GM18870 (cell line): Measurements from ENCODE around the gene MXRA8.
"Not testable (repeated sequence)": the region's sequence is repeated elsewhere in the genome, so short reads cannot be mapped to it uniquely, and the experiment has no call there.

Source experiments
- ATAC-seq: cut with Tn5 transposase; IDR thresholded peaks from one replicate; pipeline ENCODE4 v1.9.1; 2021; ENCODE audit warnings: moderate library complexity; ENCODE audit not compliant: unreplicated experiment

MXRA8 gene

DNA sequence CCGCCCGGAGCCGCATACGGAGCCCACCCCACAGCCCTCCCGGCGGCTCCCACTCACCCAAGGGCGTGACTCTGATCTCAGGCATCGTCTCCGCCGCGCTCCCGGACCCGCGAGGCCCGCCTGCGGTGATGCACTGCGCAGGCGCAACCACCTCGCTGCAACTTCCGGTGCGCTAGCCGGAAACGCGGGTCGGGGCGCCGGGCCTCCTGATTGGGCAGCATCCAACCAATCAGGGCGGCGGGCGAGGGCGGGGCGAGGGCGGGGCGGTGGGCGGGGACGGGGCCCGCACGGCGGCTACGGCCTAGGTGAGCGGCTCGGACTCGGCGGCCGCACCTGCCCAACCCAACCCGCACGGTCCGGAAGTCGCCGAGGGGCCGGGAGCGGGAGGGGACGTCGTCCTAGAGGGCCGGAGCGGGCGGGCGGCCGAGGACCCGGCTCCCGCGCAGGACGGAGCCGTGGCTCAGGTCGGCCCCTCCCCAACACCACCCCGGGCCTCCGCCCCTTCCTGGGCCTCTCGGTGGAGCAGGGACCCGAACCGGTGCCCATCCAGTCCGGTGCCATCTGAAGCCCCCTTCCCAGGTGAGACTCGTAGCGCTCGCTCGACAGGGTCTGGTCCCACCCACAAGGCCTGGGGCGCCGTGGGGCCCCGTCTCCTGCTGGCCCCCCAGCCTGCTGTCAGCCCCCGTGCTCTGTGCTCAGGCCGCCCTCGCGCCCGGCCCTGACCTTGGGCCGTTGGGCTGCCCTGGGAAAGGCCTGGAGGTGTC, 33.6 kb downstream of the MXRA8 start, which contains the start of the genes CPTP and INTS11:
CPTP (plus strand) TSS at position 279 of the 764 bp plus-strand sequence. CDS start 2,109 bp downstream, outside the sequence.
INTS11 (minus strand) TSS at position 137 of the 764 bp plus-strand sequence; CDS start at position 85, 52 bp downstream.
- ATAC-seq, result peak; percentile 57

DNA sequence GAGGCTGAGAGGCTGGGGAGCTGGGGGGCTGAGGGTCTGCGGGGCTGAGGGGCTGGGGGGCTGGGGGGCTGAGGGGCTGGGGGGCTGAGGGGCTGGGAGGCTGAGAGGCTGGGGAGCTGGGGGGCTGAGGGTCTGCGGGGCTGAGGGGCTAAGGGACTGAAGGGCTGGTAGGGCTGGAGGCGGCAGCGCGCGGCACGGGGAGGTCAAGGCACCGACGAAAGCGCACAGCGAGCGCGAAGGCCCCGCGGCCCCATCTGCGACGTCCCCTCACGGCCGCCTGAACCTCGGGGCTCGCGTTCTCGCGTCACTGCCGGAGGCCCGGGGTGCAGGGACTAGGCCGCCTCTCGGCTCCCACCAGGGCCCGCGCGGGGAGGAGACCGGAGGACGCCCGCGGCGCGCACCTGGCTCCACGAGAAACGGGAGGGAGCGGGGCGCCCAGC, 34.3 kb downstream of the MXRA8 start:
- ATAC-seq, result peak; percentile 21

DNA sequence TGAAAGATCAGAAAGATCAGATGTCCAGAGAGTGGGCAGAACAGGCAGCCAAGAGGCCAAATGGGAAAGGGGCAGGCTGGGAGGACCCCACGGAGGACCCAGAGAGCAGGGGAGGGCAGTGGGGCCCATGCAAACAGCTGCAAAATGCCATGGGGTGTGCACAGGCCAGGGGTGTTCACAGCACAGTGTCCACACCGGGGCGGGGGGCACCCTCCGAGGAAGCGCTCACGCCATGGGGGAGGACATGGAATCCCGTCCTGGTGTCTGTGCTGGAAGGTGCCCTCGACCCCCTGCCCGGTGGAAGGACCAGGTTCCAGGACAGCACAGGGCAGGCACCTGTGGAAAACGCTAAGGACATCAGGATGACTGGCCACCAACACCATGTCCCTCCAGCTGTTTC, 35.4 kb downstream of the MXRA8 start:
- ATAC-seq, result no peak

DNA sequence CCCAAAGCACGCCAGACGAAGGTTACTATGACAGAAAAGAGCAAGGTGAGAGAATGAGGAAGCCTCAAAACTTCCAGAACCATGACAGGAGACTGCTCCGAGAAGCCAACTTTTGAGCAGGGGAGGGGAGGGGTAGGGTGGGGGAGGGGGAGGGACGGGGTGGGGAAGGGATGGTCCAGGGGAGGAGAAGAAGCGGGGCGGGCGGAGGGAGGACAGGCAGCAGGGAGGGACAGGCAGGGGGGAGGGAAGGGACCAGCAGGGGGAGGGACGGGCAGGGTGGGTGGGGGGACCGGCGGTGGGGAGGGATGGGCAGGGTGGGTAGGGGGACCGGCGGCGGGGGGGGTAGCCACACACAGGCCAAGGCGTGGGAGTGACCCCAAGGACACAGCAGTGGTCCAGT, 35.9 kb downstream of the MXRA8 start:
- ATAC-seq, result no peak

DNA sequence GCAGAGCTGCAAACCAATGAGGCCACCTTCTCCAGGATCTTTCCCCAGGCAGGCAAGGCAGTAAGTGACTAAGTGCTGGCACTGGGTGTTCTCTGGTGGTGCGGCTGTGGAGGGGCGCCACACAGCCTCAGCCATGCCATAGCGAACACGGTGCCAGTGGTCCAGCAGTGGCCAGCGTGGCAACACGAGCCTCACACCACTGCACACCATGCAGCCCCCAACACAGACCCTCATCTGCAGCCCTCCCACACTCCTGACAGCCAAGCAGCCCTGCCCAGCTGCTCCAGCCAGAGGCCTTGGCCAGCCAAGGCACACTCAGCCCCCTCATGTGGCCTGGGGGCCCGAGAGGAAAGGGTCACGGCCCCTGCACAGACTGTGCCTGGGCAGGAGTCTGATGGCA, 36.9 kb downstream of the MXRA8 start:
- ATAC-seq, result no peak

DNA sequence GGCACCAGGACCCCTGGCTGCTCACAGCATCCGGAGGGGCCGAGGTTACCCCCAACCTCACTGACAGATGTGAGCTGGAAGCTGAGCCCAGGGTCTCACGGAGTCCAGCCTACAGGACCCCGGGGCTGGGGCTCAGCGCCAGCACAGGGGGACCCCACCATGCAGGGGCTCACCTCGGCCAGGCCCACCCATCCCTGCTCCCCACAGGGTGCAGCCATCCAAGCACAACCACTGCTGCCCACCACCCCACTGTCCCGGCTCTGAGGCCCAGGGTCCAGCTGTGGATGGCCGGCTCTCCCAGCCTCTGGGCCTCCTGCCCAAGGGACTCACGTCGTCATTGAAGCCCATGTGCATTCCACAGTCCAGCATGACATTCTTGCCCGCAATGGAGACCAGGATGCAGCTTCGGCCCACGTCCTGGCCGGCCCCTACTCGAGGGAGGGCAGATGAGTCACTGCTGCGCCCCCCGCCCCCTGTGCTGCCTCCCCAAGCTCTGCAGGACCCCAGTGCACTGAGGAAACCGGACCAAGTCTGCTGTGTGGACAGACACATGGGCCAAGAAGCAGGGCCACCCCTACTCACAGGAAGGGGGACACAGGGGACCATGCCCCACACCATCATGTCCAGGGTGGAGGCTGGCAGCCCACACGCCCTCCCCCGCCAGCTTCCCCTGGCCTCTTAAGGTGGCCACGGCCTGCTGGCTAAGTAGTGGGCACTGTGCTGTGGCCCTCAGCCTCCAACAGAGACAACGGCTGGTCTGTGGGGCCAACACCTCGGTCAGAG, 37.5 kb downstream of the MXRA8 start:
- no peak for ATAC-seq

DNA sequence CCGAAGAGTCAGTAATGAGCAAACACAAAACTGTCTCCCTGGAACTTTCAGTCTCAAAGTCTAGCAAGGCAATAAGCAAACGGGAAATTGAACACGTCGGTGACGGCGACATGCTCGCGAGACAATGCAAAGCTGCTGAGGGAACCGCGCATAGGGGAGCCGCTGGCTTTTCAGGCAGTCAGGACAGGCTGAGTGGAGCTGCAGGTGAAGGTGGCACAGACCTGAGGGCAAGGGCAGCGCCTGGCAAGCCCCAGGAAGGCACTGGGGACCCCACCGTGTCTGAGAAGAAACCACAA, 38.8 kb downstream of the MXRA8 start:
- ATAC-seq, result no peak

DNA sequence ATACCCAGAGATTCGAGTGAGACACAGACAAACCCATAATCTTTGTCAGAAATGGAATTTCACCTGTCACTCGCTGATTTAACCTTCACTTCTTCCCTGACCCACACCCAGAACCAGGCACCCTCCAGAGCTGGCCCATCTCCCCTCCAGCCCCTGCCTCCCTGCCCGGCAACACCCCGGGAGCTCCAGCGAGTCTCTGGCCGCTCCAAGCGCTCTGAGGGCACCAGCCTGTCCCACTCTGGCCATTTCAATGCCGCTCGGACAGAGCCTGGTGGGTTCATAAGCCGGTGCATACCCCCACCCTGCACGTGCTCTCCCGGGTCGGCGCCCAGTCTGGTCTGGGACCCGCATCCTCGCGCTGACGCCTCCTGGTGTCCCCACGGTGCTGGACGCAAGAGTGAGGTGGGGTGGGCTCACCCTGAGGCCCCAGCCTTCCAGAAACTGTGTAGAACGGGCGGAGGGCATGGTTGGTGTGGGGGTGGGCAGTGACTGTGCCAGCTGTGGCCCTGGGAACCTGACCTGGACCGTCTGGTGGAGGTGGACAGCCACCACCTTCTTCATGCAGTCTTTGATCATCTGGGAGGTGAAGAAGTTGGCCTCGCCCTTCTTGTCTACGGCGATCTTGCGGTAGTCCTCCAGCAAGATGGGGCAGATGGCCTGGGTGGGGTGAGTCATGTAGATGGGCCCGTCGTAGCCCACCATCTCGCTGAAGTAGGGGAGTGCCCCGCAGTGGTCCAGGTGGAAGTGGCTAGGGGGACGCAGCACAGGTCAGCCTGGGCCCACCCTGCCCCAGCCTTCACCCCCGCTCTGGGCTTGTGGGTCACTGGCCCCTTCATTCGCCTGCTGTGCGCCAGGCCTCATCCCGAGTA, 39.3 kb downstream of the MXRA8 start:
- no peak for ATAC-seq

DNA sequence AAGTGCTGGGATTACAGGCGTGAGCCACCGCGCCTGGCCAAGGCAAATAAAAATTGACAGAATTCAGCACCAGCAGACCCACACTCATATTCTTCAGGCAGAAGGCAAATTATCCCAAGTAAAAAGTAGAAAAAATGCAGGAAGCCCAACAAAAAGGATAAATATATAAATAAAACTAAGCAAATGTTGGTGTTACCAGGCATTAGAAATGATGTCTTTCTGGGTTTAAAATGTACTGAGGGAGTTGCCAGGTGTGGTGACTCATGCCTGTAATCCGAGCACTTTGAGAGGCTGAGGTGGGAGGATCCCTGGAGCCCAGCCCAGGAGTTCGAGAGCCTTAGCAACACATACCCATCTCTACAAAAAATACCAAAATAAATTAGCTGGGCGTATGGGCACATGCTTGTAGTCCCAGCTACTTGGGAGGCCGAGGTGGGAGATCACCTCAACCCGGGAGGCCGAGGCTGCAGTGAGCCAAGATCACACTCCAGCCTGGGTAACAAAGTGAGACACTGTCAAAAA, 40.2 kb downstream of the MXRA8 start:
- ATAC-seq, result no peak

DNA sequence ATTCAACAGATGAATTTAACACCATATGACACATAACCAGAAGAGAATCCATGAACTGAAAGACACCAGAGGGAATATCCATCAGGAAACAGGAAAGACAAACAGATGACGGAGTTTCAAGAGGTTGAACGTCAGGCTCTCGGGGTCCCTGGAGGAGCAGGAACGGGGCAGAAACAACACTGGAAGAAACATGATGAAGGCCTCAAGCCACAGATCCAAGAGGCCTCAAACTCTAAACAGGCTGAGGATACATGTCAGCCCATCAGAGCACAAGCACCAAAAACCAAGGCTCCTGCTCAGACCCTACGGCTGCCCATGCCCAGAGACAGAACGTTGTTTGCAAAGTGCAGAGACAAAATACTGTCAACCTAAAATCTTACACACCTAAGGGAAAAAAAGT, 40.9 kb downstream of the MXRA8 start:
- no peak for ATAC-seq

DNA sequence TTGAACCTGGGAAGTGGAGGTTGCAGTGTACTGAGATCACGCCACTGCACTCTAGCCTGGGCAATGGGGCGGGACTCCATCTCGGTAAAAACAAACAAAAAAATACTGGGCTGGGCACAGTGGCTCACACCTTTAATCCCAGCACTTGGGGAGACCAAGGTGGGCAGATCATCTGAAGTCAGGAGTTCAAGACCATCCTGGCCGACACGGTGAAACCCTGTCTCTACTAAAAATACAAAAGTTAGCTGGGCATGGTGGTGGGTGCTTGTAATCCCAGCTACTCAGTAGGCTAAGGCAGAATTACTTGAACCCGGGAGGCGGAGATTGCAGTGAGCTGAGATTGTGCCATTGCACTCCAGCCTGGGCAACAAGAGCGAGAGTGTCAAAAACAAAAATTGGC, 42.2 kb downstream of the MXRA8 start:
- not testable (repeated sequence) for ATAC-seq

DNA sequence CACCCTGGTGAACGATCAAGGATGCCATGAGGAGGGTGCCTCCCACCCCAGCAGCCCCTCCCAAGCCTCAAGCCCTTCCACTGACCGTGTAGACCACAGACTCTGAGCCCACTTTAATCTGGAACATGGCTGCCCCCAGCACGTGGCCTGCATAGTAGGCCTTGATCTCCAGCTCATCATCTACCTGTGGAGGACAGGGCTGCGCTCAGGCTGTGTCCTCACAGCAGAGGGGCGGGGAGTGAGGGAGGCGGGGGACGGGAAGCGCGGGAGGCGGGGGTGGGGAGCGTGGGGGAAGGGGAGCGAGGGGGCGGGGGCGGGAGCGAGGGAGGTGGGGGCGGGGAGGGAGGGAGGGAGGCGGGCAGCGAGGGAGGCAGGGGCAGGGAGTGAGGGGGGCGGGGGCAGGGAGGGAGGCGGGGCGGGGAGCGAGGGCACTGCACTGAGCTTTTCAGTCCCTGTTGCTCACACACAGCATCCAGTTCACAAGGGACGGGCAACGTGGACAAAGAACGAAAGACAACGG, 42.9 kb downstream of the MXRA8 start:
- ATAC-seq, result no peak

DNA sequence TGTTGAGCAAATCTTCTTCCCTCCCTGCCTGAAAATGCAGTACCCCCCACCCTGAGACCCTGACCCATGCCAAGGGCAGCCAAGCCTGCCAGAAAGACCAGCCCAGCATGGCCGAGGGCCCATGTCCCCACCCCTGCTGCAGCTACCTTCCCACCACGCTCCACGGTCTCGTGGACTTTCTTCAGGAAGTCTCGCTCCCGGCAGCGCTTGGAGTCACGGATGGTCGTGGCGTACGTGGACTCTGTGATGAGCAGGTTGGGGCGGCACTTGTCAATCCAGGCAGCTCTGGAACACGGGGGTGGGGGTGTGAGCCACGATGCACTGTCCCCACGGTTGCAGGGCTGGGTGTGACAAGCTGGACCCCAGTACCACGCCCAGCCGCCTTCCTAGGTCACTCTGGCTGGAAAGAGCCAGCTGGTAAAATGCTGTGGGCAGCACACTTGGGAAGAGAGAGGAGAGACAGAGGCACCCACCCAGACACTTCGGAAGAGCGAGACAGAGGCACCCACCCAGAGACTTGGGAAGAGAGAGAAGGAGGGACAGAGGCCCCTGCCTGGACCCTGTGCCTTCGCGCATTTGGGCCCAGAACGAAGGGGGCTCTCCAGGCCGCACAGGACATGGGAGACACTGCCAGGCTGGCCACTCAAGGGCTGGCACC, 43.5 kb downstream of the MXRA8 start:
- ATAC-seq, result no peak

DNA sequence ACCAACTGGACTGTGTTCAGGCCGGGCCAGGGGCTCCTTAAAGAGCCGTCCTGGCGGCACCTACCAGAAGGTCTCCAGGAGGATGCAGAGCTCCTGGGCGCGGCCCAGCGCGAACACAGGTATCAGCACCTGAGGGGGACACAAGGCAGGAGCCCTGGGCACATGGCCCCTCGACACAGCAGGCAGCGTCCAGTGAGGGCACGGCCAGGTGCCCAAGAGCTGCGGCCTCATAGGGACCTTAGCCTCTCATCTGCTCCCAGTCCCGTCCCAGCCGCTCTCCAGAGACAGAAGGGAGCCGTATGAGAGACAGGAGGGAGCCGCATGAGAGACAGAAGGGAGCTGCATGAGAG, 44.1 kb downstream of the MXRA8 start:
- no peak for ATAC-seq

DNA sequence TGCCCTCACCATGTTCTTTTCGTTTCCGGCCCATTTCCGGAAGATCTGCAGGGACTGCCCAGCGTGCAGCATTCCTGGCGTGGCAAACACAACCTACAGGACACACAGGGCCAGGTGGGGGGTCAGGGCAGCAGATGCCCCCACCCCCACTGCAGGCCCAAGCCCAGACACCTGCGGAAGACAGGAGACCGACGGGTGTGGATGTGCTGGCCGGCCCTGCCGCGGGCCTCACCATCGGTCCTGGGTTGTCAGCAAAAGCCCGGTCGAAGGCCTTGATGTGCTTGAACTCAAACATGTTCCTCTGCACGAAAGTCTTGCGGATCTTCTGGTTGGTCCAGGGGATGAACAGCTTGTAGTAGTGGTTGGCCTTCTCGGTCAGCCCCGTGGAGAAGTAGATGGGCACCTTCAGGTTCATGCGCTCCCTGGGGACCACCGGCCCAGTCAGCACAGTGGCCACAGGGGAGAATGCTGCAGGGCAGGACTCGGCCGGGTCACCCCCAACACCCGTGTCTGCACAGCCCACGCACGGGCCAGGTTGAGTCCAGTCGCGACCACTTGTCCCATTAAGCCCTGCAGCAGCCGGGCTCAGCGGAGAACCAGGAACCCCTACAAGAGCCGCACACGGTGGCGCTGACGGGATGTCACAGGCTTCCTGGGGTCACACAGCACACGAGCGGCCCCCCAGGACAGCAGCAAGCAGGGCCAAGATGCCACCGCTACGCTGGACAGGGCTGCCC, 44.7 kb downstream of the MXRA8 start:
- no peak for ATAC-seq

DNA sequence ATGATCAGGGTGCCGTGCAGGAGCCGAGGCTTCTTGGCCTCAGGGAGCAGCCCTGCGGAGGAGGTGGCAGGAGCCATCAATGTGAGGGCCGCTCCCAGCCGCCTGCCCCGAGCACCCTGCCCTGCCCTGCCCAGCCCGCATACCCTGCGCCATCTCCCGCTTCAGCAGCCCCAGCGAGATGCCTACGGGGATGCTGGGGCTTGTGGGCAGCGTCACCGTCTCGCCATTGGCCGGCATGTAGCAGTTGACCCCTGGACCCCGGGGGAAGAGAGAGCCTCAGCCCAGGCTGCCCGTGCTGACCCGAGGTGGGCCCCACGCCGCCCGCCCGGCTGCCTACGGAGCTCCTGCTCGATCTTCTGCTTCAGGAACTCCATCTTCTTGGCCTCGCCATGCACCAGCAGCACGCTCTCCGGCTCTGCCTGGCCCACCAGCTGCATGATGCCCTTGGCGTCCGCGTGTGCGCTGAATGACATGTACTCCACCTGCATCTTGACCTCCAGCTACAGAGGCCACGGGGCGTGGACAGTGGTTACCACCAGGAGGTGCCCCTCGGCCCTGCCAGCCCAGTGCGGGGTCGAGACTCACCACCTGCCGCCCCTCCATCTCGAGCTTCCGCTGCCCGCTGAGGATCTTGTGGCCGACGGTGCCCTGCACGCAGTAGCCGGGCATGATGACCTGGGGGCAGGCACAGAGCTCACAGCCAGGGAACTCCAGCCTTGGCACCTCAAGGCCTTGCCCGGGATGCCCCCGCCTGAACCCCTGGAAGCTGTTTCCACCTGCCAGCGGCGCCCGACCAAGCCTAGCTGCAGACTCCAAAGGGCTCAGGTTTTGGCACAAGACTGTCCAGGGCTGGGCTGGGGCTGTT, 45.7 kb downstream of the MXRA8 start:
- ATAC-seq, result no peak

DNA sequence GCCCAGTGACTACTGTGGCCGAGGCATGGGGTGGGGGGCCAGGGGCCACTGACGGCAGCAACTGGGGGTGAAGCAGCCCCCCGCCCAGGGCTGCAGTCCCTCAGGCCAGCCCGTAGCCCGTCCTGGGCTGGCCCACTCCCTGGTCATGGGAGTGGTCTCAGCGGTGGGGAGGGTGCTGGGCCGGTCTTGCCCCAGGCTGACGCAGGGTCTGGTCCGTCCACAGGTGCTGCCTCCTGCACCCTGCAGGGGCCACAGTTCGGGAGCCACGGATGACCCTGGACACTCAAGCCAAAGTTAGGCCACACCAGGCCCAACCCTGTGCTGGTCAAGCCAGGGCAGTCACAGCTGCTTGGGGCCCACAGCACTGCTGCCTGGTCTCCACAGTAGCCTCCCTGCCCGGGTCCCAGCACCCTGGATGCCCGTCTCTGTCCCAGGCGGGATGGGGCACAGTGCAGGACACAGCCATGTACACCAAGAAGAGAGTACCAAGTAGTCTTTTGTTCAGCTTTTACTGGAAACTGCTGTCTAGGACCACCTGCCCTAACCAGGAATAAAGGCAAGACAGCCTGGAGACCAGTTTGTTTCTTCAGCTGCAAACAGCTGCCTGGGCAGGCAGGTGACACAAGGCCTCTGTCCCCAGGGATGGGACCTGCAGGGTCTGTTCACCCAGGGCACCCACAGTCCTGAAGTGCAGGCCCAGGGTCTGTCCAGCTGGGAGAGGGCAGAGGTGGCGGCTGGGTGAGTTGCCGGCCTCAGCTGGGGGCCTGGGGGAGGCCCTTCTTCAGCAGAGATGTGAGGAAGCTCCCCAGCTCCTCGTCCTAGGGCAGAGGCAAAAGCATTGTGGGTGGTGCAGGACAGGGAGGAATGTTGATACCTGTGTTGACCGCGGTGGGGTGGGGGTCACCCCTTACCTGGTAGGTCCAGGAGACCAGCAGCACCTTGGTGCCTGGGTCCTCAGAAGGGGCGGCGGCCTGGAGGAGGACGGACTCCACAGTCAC, 46.9 kb downstream of the MXRA8 start:
- ATAC-seq, result no peak
